Heart right ventricle (tissue), 16 donors: ENCODE measurements around the gene ATP2B3. TPM values are rescaled to one million over a fixed set of nuclear protein-coding genes. Genes with fewer than 3 reads are reported as not detected.

Experiments used
- ATAC-seq, 8 donors: fragments of 200-7000 bp; cut with Tn5 transposase; one replicate each; pipeline ENCODE4 v1.9.1; 2020; ENCODE audit warnings: mild to moderate bottlenecking in 8 of 8, moderate library complexity in 8 of 8, moderate number of reproducible peaks in 1 of 8
- DNase-seq, 2 donors: peaks; one replicate each; pipeline ENCODE4 v3.0.0-alpha.2; 2020
- H3K27ac ChIP-seq, 10 donors: fragments of 200-600 bp; sonication (generic) in 2 of 10; one replicate each; pipeline versions ENCODE4 v1.5.0 to v1.8.0; 2020 to 2022; ENCODE audit warnings: mild to moderate bottlenecking in 3 of 10
- H3K27me3 ChIP-seq, 7 donors: fragments of 200-600 bp; one replicate each; pipeline ENCODE4 v1.8.0; 2021 to 2022; ENCODE audit warnings: mild to moderate bottlenecking in 2 of 7
- H3K36me3 ChIP-seq, 9 donors: fragments of 200-600 bp; sonication (generic) in 1 of 9; one replicate each; pipeline versions ENCODE4 v1.5.0 to v1.8.0; 2020 to 2022; ENCODE audit warnings: mild to moderate bottlenecking in 2 of 9
- H3K4me1 ChIP-seq, 9 donors: fragments of 200-600 bp; sonication (generic) in 1 of 9; one replicate each; pipeline versions ENCODE4 v1.5.0 to v1.8.0; 2020 to 2022; ENCODE audit warnings: mild to moderate bottlenecking in 4 of 9
- H3K4me3 ChIP-seq, 10 donors: fragments of 200-600 bp; sonication (generic) in 2 of 10; one replicate each; pipeline versions ENCODE4 v1.5.0 to v1.8.0; 2020 to 2022; ENCODE audit warnings: mild to moderate bottlenecking in 7 of 10, moderate library complexity in 2 of 10
- H3K9me3 ChIP-seq, 11 donors: fragments of 200-600 bp in 10 of 11; sonication (generic) in 2 of 11; one replicate each; pipeline versions ENCODE4 v1.5.0 to v1.8.0; 2013 to 2022; ENCODE audit warnings: mild to moderate bottlenecking in 2 of 11, control low read depth in 1 of 11, moderate library complexity in 1 of 11
- WGBS, 2 donors: extraction: QIAGEN DNeasy Blood & Tissue Kit; methylation state at CpG; one replicate each; pipeline ENCODE4 v1.1.7; 2013; ENCODE audit warnings: inconsistent platforms in 1 of 2; 5-methylcytosine and 5-hydroxymethylcytosine counted together
- intact Hi-C, 10 donors: fragments of 100-400 bp; cut with DNase I; formaldehyde crosslinking; loops; one replicate each; pipeline versions ENCODE4 v1.11.1 to v1.14.2; 2022
- polyA plus RNA-seq, 2 donors: library from polyadenylated mRNA; stranded (reverse); fragments of 200-250 nt; gene quantifications; one replicate each; pipeline ENCODE4 v1.2.3, GENCODE V29; 2013
- total RNA-seq, 10 donors: library from RNA; stranded (reverse); fragmentation: NEBNext Ultra II Directional in 3 of 10; extraction: Animal tissue kit (Norgen Biotek cat#: 25700) in 3 of 10; gene quantifications; one replicate each; pipeline versions ENCODE4 v1.2.1 to v1.2.4, GENCODE V29; 2021 to 2023
- TF ChIP-seq, protein P1 (sequence below), 9 donors: fragments of 200-600 bp; sonication (generic) in 2 of 9; IDR thresholded peaks; one replicate each; pipeline versions ENCODE4 v1.5.0 to v1.8.0; 2021 to 2022; ENCODE audit warnings: antibody characterized with exemption in 9 of 9, mild to moderate bottlenecking in 5 of 9, moderate library complexity in 1 of 9
- donor health status: Arrhythmogenic right ventricular cardiomyopathy.
- donor health status: ischemic (EF 13 %, LVEDD 7.1; RV severe dilation, severe dysfunction).
- donor health status: healthy with polysubstance abuse.
- donor health status: DM: no; HTN: yes; CAD: no.
- donor health status: DM: no; HTN: no; CAD: no.
- donor health status: ischemic (EF 25% LVEDD 6.9; RV normal size, moderate dysfunction).
- donor health status: ischemic (EF 25% LVEDD 5.7; RV mildly dilated, moderate dysfunction).
- donor health status: healthy.
- donor health status: DM: yes; HTN: yes; CAD: no.
- donor health status: Ischemic cardiomyopathy.
- donor health status: ischemic (EF 35%, LVEDD 5.7; RV mildly dilated, moderate dysfunction).
- donor health status: nonischemic (EF 11% LVEDD 7.7; RV severe dilation, severe dysfunction).
- donor health status: DM: yes; HTN: yes; CAD: no.
- donor health status: PGD.
- donor health status: ischemic (EF 29% LVEDD 5.4; RV normal size, mild dysfunction).
- donor health status: nonischemic (EF 23%, LVEDD 6.1; RV moderate dilation, normal function).

Gene ATP2B3
- total and polyA plus RNA-seq, 12 donors: not detected

GRCh38 chrX:153560000-153560399, 42.6 kb downstream of the ATP2B3 start:
- TF ChIP-seq, protein P1, sequence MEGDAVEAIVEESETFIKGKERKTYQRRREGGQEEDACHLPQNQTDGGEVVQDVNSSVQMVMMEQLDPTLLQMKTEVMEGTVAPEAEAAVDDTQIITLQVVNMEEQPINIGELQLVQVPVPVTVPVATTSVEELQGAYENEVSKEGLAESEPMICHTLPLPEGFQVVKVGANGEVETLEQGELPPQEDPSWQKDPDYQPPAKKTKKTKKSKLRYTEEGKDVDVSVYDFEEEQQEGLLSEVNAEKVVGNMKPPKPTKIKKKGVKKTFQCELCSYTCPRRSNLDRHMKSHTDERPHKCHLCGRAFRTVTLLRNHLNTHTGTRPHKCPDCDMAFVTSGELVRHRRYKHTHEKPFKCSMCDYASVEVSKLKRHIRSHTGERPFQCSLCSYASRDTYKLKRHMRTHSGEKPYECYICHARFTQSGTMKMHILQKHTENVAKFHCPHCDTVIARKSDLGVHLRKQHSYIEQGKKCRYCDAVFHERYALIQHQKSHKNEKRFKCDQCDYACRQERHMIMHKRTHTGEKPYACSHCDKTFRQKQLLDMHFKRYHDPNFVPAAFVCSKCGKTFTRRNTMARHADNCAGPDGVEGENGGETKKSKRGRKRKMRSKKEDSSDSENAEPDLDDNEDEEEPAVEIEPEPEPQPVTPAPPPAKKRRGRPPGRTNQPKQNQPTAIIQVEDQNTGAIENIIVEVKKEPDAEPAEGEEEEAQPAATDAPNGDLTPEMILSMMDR (IDR thresholded peaks at IDR 0.05): no peak
- intact Hi-C loops: loop anchor here in 3 of 10 donors (5.0 to 10.0 kb wide), 2 partner anchors 85 to 107 kb away; partner anchors contain the start of gene DUSP9 (in 1 of the 3)
- Histone ChIP-seq H3K27ac (no peak overlapping the region), H3K4me1 (no peaks in the 10 kb centered on the region), H3K4me3 (no peak overlapping the region), H3K36me3 (no peaks in the 10 kb centered on the region), H3K9me3 (no peaks in the 10 kb centered on the region), H3K27me3 (peaks cover 0 to 8% (median 0%) of the 10 kb centered on the region in 7 donors)
- DNase-seq (peak in 1 of 2 donors; percentile 20), ATAC-seq (peak in 6 of 8 donors; percentile 40 to 80 (median 44))
- 31 to 42% methylated on average over 5 to 9 of the region's 9 CpGs for WGBS, 2 donors

DNA sequence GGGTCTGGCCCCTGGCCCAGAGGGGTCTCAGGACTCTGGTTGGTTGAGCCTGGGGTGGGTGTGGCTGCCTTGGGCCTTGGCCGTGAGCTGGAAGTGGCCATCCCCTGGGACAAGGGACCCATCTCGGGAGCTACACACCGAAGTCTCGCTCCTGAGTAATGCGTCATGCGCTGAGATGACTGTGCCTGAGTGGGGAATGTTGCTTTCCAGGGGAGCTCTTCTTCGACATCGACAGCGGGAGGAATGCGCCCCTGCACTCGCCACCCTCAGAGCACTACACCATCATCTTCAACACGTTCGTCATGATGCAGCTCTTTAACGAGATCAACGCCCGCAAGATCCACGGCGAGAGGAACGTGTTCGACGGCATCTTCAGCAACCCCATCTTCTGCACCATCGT, 43.0 kb downstream of the ATP2B3 start:
- TF ChIP-seq, protein P1 (IDR thresholded peaks at IDR 0.05): no peak
- H3K4me3 ChIP-seq: no peak overlapping the region
- intact Hi-C loops: no loop called here
- H3K27ac ChIP-seq: no peak overlapping the region
- peaks cover 0 to 8% (median 0%) of the 10 kb centered on the region in 7 donors for H3K27me3 ChIP-seq
- DNase-seq (no peak), ATAC-seq (no peak)
- H3K9me3 ChIP-seq: no peaks in the 10 kb centered on the region
- H3K36me3 ChIP-seq: no peaks in the 10 kb centered on the region
- 82 to 91% methylated on average over 22 of the region's 22 CpGs for WGBS, 2 donors
- no peaks in the 10 kb centered on the region for H3K4me1 ChIP-seq

GRCh38 chrX:153561337-153561736, 43.9 kb downstream of the ATP2B3 start:
- intact Hi-C loops: no loop called here
- Histone ChIP-seq H3K4me3 (no peak overlapping the region), H3K27ac (no peak overlapping the region), H3K9me3 (no peaks in the 10 kb centered on the region), H3K27me3 (peaks cover 0 to 8% (median 0%) of the 10 kb centered on the region in 7 donors), H3K4me1 (no peaks in the 10 kb centered on the region), H3K36me3 (no peaks in the 10 kb centered on the region)
- 93 to 98% methylated on average over 7 of the region's 7 CpGs for WGBS, 2 donors
- no peak for DNase-seq
- TF ChIP-seq, protein P1 (IDR thresholded peaks at IDR 0.05): no peak
- no peak for ATAC-seq

DNA sequence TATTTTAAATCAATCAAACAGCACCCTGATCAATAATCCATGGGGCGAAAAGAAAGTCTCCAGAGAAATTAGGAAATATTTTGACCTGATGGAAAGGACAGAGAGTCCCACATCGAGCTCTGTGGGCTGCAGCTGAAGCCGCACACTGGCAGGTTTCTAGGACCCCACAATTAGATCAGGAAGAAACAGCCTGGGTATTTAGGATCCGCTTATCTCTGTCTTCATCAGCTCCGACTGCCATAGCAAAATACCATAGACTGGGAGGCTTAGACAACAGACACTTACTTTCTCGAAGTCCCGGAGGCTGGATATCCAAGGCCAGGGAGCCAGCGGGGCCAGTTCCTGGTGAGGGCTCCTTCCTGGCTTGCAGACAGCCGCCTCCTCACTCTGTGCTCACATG, 45.1 kb downstream of the ATP2B3 start:
- TF ChIP-seq, protein P1 (IDR thresholded peaks at IDR 0.05): no peak
- Histone ChIP-seq H3K4me1 (no peaks in the 10 kb centered on the region), H3K36me3 (no peaks in the 10 kb centered on the region), H3K27me3 (peaks cover 0 to 14% (median 0%) of the 10 kb centered on the region in 7 donors), H3K27ac (no peak overlapping the region), H3K4me3 (no peak overlapping the region), H3K9me3 (no peaks in the 10 kb centered on the region)
- WGBS, 2 donors: 97 to 98% methylated on average over 9 of the region's 9 CpGs
- no peak for ATAC-seq
- no peak for DNase-seq
- intact Hi-C loops: no loop called here
